HCEC 1CT (cell line): ENCODE results near the gene PDE4D.
A peak's percentile ranks its signal among the peaks of the same experiment; 100 is the strongest.
"Not testable (repeated sequence)": the region's sequence is repeated elsewhere in the genome, so short reads cannot be mapped to it uniquely, and the experiment has no call there.

ENCODE experiments used
- DNase-seq: peaks from one replicate; pipeline ENCODE4 v3.0.0-alpha.2; 2017

PDE4D gene

GRCh38 chr5:59496524-59497134 is 396.9 kb downstream of the PDE4D start:
- DNase-seq, result peak; percentile 27

GRCh38 chr5:59491945-59492344 is 401.6 kb downstream of the PDE4D start:
- DNase-seq, result no peak

- DNase-seq, result no peak
Observed at GRCh38 chr5:59489551-59489950, 404.0 kb downstream of the PDE4D start.

GRCh38 chr5:59487772-59488729 is 405.5 kb downstream of the PDE4D start:
- DNase-seq, result no peak

- no peak for DNase-seq
Observed at GRCh38 chr5:59487068-59487686, 406.3 kb downstream of the PDE4D start.

- DNase-seq, result no peak
Observed at GRCh38 chr5:59486508-59486907, 407.0 kb downstream of the PDE4D start.

- no peak for DNase-seq
Observed at GRCh38 chr5:59485629-59486439, 407.7 kb downstream of the PDE4D start.

GRCh38 chr5:59485107-59485506 is 408.4 kb downstream of the PDE4D start:
- peak; percentile 58 for DNase-seq

- no peak for DNase-seq
Observed at GRCh38 chr5:59484618-59485017, 408.9 kb downstream of the PDE4D start.

GRCh38 chr5:59483971-59484472 is 409.5 kb downstream of the PDE4D start:
- DNase-seq, result peak; percentile 28

- DNase-seq, result no peak
Observed at GRCh38 chr5:59479086-59479485, 414.4 kb downstream of the PDE4D start.

GRCh38 chr5:59474324-59474723 is 419.2 kb downstream of the PDE4D start:
- DNase-seq, result no peak

GRCh38 chr5:59473611-59474010 is 419.9 kb downstream of the PDE4D start:
- no peak for DNase-seq

- DNase-seq, result no peak
Observed at GRCh38 chr5:59471463-59471862, 422.1 kb downstream of the PDE4D start.

- no peak for DNase-seq
Observed at GRCh38 chr5:59467969-59468368, 425.6 kb downstream of the PDE4D start.

- no peak for DNase-seq
Observed at GRCh38 chr5:59466271-59466670, 427.3 kb downstream of the PDE4D start.

GRCh38 chr5:59464969-59465368 is 428.6 kb downstream of the PDE4D start:
- DNase-seq, result no peak

- not testable (repeated sequence) for DNase-seq
Observed at GRCh38 chr5:59463618-59464166, 429.8 kb downstream of the PDE4D start.

GRCh38 chr5:59462956-59463355 is 430.6 kb downstream of the PDE4D start:
- no peak for DNase-seq

- no peak for DNase-seq
Observed at GRCh38 chr5:59460368-59461153, 433.0 kb downstream of the PDE4D start.

GRCh38 chr5:59458966-59459729 is 434.4 kb downstream of the PDE4D start:
- DNase-seq, result no peak
